Measurements from ENCODE around the gene ZNF831.

The ZNF831 gene

GRCh38 chr20:59150821-59151251 is 12.8 kb upstream of the ZNF831 start:
- CTCF ChIA-PET, result interaction anchor here (1.0 to 2.5 kb wide), 4 partner anchors 8 to 64 kb away, joined by 3 to 7 read pairs (median 5); no protein-coding TSS in a partner anchor

GRCh38 chr20:59151391-59151790 is 12.2 kb upstream of the ZNF831 start:
- POLR2A ChIA-PET, result no interaction called here
- Histone ChIP-seq H3K9me3 (ENCODE audit: control extremely low read depth in 1 of 5, control insufficient read depth in 4 of 5, insufficient read depth in 2 of 5, low read depth in 1 of 5, low read length in 4 of 5) (no peaks in the 10 kb centered on the region), H3K4me3 (ENCODE audit: control insufficient read depth in 1 of 7, extremely low read depth in 1 of 7, insufficient read depth in 4 of 7, low read depth in 2 of 7, low read length in 6 of 7) (no peak overlapping the region), H3K36me3 (ENCODE audit: control insufficient read depth in 4 of 4, insufficient read depth in 4 of 4, low read length in 3 of 4) (no peaks in the 10 kb centered on the region), H3K27ac (ENCODE audit: insufficient read depth in 1 of 2, low read depth in 1 of 2, low read length in 2 of 2, poor library complexity in 1 of 2, severe bottlenecking in 2 of 2) (no peak overlapping the region), H3K27me3 (replicated peaks in 2 of 5; ENCODE audit: control insufficient read depth in 4 of 5, insufficient read depth in 5 of 5, low read length in 4 of 5) (peaks cover 0 to 2% (median 0%) of the 10 kb centered on the region in 5 experiments), H3K4me1 (ENCODE audit: control extremely low read depth in 1 of 4, control insufficient read depth in 4 of 4, insufficient read depth in 4 of 4, low read length in 3 of 4) (peaks cover 13 to 52% (median 44%) of the 10 kb centered on the region in 4 experiments)
- DNase-seq, result no peak
- CTCF ChIA-PET, result interaction anchor here (0.9 to 2.5 kb wide), 4 partner anchors 34 to 64 kb away, joined by 3 to 7 read pairs (median 5); no protein-coding TSS in a partner anchor
- 95% methylated on average over 9 of the region's 9 CpGs for WGBS (ENCODE audit: insufficient coverage)

More at GRCh38 chr20:59150821-59151251, 12.8 kb upstream of the ZNF831 start:
- POLR2A ChIA-PET, result no interaction called here
- no peak for DNase-seq
- H3K4me3 ChIP-seq (ENCODE audit: control insufficient read depth in 1 of 7, extremely low read depth in 1 of 7, insufficient read depth in 4 of 7, low read depth in 2 of 7, low read length in 6 of 7), result peak overlapping the region in 1 of 7 experiments; percentile 7
- peak overlapping the region in 1 of 2 experiments; percentile 92 for H3K27ac ChIP-seq (ENCODE audit: insufficient read depth in 1 of 2, low read depth in 1 of 2, low read length in 2 of 2, poor library complexity in 1 of 2, severe bottlenecking in 2 of 2)
- no peaks in the 10 kb centered on the region for H3K36me3 ChIP-seq (ENCODE audit: control insufficient read depth in 4 of 4, insufficient read depth in 4 of 4, low read length in 3 of 4)
- peaks cover 13 to 57% (median 47%) of the 10 kb centered on the region in 4 experiments for H3K4me1 ChIP-seq (ENCODE audit: control extremely low read depth in 1 of 4, control insufficient read depth in 4 of 4, insufficient read depth in 4 of 4, low read length in 3 of 4)
- H3K9me3 ChIP-seq (ENCODE audit: control extremely low read depth in 1 of 5, control insufficient read depth in 4 of 5, insufficient read depth in 2 of 5, low read depth in 1 of 5, low read length in 4 of 5), result no peaks in the 10 kb centered on the region
- 97% methylated on average over 13 of the region's 13 CpGs for WGBS (ENCODE audit: insufficient coverage)
- peaks cover 0 to 2% (median 0%) of the 10 kb centered on the region in 5 experiments for H3K27me3 ChIP-seq (replicated peaks in 2 of 5; ENCODE audit: control insufficient read depth in 4 of 5, insufficient read depth in 5 of 5, low read length in 4 of 5)

- H3K27me3 ChIP-seq (replicated peaks in 2 of 5; ENCODE audit: control insufficient read depth in 4 of 5, insufficient read depth in 5 of 5, low read length in 4 of 5), result peaks cover 0 to 2% (median 0%) of the 10 kb centered on the region in 5 experiments
- no peak overlapping the region for H3K27ac ChIP-seq (ENCODE audit: insufficient read depth in 1 of 2, low read depth in 1 of 2, low read length in 2 of 2, poor library complexity in 1 of 2, severe bottlenecking in 2 of 2)
- H3K36me3 ChIP-seq (ENCODE audit: control insufficient read depth in 4 of 4, insufficient read depth in 4 of 4, low read length in 3 of 4), result no peaks in the 10 kb centered on the region
- peaks cover 10 to 47% (median 40%) of the 10 kb centered on the region in 4 experiments for H3K4me1 ChIP-seq (ENCODE audit: control extremely low read depth in 1 of 4, control insufficient read depth in 4 of 4, insufficient read depth in 4 of 4, low read length in 3 of 4)
- ChIA-PET POLR2A (interaction anchor here (0.6 kb wide), 1 partner anchor 17 kb away, joined by 4 read pairs; no protein-coding TSS in a partner anchor), CTCF (interaction anchor here (0.9 to 2.5 kb wide), 5 partner anchors 35 to 64 kb away, joined by 3 to 10 read pairs (median 7); no protein-coding TSS in a partner anchor)
- no peak for DNase-seq
- no peaks in the 10 kb centered on the region for H3K9me3 ChIP-seq (ENCODE audit: control extremely low read depth in 1 of 5, control insufficient read depth in 4 of 5, insufficient read depth in 2 of 5, low read depth in 1 of 5, low read length in 4 of 5)
- H3K4me3 ChIP-seq (ENCODE audit: control insufficient read depth in 1 of 7, extremely low read depth in 1 of 7, insufficient read depth in 4 of 7, low read depth in 2 of 7, low read length in 6 of 7), result no peak overlapping the region
- WGBS (ENCODE audit: insufficient coverage), result 94% methylated on average over 3 of the region's 5 CpGs
Observed at GRCh38 chr20:59151820-59152219, 11.8 kb upstream of the ZNF831 start.

- Histone ChIP-seq H3K27ac (ENCODE audit: insufficient read depth in 1 of 2, low read depth in 1 of 2, low read length in 2 of 2, poor library complexity in 1 of 2, severe bottlenecking in 2 of 2) (no peak overlapping the region), H3K4me3 (ENCODE audit: control insufficient read depth in 1 of 7, extremely low read depth in 1 of 7, insufficient read depth in 4 of 7, low read depth in 2 of 7, low read length in 6 of 7) (no peak overlapping the region), H3K4me1 (ENCODE audit: control extremely low read depth in 1 of 4, control insufficient read depth in 4 of 4, insufficient read depth in 4 of 4, low read length in 3 of 4) (peaks cover 5 to 38% (median 34%) of the 10 kb centered on the region in 4 experiments), H3K9me3 (ENCODE audit: control extremely low read depth in 1 of 5, control insufficient read depth in 4 of 5, insufficient read depth in 2 of 5, low read depth in 1 of 5, low read length in 4 of 5) (no peaks in the 10 kb centered on the region), H3K36me3 (ENCODE audit: control insufficient read depth in 4 of 4, insufficient read depth in 4 of 4, low read length in 3 of 4) (no peaks in the 10 kb centered on the region), H3K27me3 (replicated peaks in 2 of 5; ENCODE audit: control insufficient read depth in 4 of 5, insufficient read depth in 5 of 5, low read length in 4 of 5) (peaks cover 0 to 2% (median 0%) of the 10 kb centered on the region in 5 experiments)
- 99% methylated on average over 8 of the region's 8 CpGs for WGBS (ENCODE audit: insufficient coverage)
- no peak for DNase-seq
- ChIA-PET CTCF (interaction anchor here (0.8 to 2.3 kb wide), 7 partner anchors 25 to 254 kb away, joined by 3 to 10 read pairs (median 4); no protein-coding TSS in a partner anchor), POLR2A (interaction anchor here (0.6 kb wide), 1 partner anchor 16 kb away, joined by 4 read pairs; no protein-coding TSS in a partner anchor)
Observed at GRCh38 chr20:59152559-59153354, 10.9 kb upstream of the ZNF831 start.

GRCh38 chr20:59153355-59153681 is 10.3 kb upstream of the ZNF831 start:
- H3K4me1 ChIP-seq (ENCODE audit: control extremely low read depth in 1 of 4, control insufficient read depth in 4 of 4, insufficient read depth in 4 of 4, low read length in 3 of 4), result peaks cover 5 to 33% (median 29%) of the 10 kb centered on the region in 4 experiments
- POLR2A ChIA-PET, result no interaction called here
- peaks cover 0 to 3% (median 1%) of the 10 kb centered on the region in 5 experiments for H3K27me3 ChIP-seq (replicated peaks in 2 of 5; ENCODE audit: control insufficient read depth in 4 of 5, insufficient read depth in 5 of 5, low read length in 4 of 5)
- no peaks in the 10 kb centered on the region for H3K36me3 ChIP-seq (ENCODE audit: control insufficient read depth in 4 of 4, insufficient read depth in 4 of 4, low read length in 3 of 4)
- DNase-seq, result no peak
- WGBS (ENCODE audit: insufficient coverage), result 98% methylated on average over 6 of the region's 8 CpGs
- H3K9me3 ChIP-seq (ENCODE audit: control extremely low read depth in 1 of 5, control insufficient read depth in 4 of 5, insufficient read depth in 2 of 5, low read depth in 1 of 5, low read length in 4 of 5), result no peaks in the 10 kb centered on the region
- no peak overlapping the region for H3K4me3 ChIP-seq (ENCODE audit: control insufficient read depth in 1 of 7, extremely low read depth in 1 of 7, insufficient read depth in 4 of 7, low read depth in 2 of 7, low read length in 6 of 7)
- CTCF ChIA-PET, result interaction anchor here (0.8 to 2.3 kb wide), 6 partner anchors 25 to 254 kb away, joined by 3 to 10 read pairs (median 5); no protein-coding TSS in a partner anchor
- H3K27ac ChIP-seq (ENCODE audit: insufficient read depth in 1 of 2, low read depth in 1 of 2, low read length in 2 of 2, poor library complexity in 1 of 2, severe bottlenecking in 2 of 2), result no peak overlapping the region

GRCh38 chr20:59153832-59154231 is 9.8 kb upstream of the ZNF831 start:
- Histone ChIP-seq H3K4me1 (ENCODE audit: control extremely low read depth in 1 of 4, control insufficient read depth in 4 of 4, insufficient read depth in 4 of 4, low read length in 3 of 4) (peaks cover 5 to 30% (median 26%) of the 10 kb centered on the region in 4 experiments), H3K4me3 (ENCODE audit: control insufficient read depth in 1 of 7, extremely low read depth in 1 of 7, insufficient read depth in 4 of 7, low read depth in 2 of 7, low read length in 6 of 7) (no peak overlapping the region), H3K27ac (ENCODE audit: insufficient read depth in 1 of 2, low read depth in 1 of 2, low read length in 2 of 2, poor library complexity in 1 of 2, severe bottlenecking in 2 of 2) (no peak overlapping the region), H3K36me3 (ENCODE audit: control insufficient read depth in 4 of 4, insufficient read depth in 4 of 4, low read length in 3 of 4) (no peaks in the 10 kb centered on the region), H3K9me3 (ENCODE audit: control extremely low read depth in 1 of 5, control insufficient read depth in 4 of 5, insufficient read depth in 2 of 5, low read depth in 1 of 5, low read length in 4 of 5) (no peaks in the 10 kb centered on the region), H3K27me3 (replicated peaks in 2 of 5; ENCODE audit: control insufficient read depth in 4 of 5, insufficient read depth in 5 of 5, low read length in 4 of 5) (peaks cover 0 to 5% (median 2%) of the 10 kb centered on the region in 5 experiments)
- no peak for DNase-seq
- WGBS (ENCODE audit: insufficient coverage), result 95% methylated on average over 2 of the region's 2 CpGs
- ChIA-PET CTCF (interaction anchor here (1.5 to 2.2 kb wide), 5 partner anchors 24 to 66 kb away, joined by 4 to 10 read pairs (median 4); no protein-coding TSS in a partner anchor), POLR2A (no interaction called here)

Data from common myeloid progenitor, CD34-positive (primary cell).